ENCODE results near the gene ZSWIM8. TPM values are rescaled to one million over a fixed set of nuclear protein-coding genes. Genes with fewer than 3 reads are reported as not detected.

The ZSWIM8 gene
- total and polyA plus RNA-seq, 2 experiments from 2014 or later: 20.5 to 30.4 TPM

DNA sequence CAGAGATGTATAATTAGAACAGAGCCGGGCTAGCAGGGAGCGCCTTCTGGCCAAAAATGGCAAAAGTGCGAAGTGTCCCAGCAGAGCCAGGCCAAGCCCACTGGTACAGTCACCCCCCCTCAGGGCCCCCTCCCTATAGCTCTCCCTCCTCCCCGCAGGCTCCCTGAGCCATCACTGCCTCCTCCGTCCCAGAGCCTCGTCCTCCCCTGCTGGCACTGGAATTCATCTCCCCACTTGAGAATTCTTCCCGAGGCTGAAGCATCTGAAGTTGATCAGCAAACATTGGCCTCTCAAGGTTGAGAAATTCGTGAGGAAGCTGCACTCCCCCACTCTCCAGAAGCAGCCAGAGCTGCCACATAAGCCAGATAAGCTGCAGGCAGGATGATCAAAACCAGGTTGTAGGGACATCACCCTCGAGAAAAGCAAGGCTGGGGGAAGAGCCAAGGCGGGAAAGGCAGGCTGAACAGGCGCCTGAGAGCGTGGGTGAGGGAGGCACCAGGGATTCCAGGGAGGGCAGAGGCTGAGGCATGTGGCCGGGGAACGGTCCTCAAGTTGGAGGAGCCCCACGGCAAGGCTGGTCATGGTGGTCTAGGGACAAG lies 65.6 kb downstream of the ZSWIM8 start (continued):
- TF ChIP-seq, protein P1, sequence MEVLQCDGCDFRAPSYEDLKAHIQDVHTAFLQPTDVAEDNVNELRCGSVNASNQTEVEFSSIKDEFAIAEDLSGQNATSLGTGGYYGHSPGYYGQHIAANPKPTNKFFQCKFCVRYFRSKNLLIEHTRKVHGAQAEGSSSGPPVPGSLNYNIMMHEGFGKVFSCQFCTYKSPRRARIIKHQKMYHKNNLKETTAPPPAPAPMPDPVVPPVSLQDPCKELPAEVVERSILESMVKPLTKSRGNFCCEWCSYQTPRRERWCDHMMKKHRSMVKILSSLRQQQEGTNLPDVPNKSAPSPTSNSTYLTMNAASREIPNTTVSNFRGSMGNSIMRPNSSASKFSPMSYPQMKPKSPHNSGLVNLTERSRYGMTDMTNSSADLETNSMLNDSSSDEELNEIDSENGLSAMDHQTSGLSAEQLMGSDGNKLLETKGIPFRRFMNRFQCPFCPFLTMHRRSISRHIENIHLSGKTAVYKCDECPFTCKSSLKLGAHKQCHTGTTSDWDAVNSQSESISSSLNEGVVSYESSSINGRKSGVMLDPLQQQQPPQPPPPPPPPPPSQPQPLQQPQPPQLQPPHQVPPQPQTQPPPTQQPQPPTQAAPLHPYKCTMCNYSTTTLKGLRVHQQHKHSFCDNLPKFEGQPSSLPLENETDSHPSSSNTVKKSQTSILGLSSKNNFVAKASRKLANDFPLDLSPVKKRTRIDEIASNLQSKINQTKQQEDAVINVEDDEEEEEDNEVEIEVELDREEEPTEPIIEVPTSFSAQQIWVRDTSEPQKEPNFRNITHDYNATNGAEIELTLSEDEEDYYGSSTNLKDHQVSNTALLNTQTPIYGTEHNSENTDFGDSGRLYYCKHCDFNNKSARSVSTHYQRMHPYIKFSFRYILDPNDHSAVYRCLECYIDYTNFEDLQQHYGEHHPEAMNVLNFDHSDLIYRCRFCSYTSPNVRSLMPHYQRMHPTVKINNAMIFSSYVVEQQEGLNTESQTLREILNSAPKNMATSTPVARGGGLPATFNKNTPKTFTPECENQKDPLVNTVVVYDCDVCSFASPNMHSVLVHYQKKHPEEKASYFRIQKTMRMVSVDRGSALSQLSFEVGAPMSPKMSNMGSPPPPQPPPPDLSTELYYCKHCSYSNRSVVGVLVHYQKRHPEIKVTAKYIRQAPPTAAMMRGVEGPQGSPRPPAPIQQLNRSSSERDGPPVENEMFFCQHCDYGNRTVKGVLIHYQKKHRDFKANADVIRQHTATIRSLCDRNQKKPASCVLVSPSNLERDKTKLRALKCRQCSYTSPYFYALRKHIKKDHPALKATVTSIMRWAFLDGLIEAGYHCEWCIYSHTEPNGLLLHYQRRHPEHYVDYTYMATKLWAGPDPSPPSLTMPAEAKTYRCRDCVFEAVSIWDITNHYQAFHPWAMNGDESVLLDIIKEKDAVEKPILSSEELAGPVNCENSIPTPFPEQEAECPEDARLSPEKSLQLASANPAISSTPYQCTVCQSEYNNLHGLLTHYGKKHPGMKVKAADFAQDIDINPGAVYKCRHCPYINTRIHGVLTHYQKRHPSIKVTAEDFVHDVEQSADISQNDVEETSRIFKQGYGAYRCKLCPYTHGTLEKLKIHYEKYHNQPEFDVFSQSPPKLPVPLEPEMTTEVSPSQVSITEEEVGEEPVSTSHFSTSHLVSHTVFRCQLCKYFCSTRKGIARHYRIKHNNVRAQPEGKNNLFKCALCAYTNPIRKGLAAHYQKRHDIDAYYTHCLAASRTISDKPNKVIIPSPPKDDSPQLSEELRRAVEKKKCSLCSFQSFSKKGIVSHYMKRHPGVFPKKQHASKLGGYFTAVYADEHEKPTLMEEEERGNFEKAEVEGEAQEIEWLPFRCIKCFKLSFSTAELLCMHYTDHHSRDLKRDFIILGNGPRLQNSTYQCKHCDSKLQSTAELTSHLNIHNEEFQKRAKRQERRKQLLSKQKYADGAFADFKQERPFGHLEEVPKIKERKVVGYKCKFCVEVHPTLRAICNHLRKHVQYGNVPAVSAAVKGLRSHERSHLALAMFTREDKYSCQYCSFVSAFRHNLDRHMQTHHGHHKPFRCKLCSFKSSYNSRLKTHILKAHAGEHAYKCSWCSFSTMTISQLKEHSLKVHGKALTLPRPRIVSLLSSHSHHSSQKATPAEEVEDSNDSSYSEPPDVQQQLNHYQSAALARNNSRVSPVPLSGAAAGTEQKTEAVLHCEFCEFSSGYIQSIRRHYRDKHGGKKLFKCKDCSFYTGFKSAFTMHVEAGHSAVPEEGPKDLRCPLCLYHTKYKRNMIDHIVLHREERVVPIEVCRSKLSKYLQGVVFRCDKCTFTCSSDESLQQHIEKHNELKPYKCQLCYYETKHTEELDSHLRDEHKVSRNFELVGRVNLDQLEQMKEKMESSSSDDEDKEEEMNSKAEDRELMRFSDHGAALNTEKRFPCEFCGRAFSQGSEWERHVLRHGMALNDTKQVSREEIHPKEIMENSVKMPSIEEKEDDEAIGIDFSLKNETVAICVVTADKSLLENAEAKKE (CRISPR knock-in tag; IDR thresholded peaks at IDR 0.05): no peak
- TF ChIP-seq EZH2phosphoT487 (IDR thresholded peaks at IDR 0.05; ENCODE audit: unreplicated experiment) (no peak), EZH2 (IDR thresholded peaks at IDR 0.05; ENCODE audit: low read depth, unreplicated experiment) (no peak), CTCF (conservative IDR thresholded peaks at IDR 0.05; ENCODE audit: low read depth in 2 of 2) (no peak), NANOG (IDR thresholded peaks at IDR 0.05; ENCODE audit: borderline replicate concordance) (no peak), ETS1 (IDR thresholded peaks at IDR 0.05) (no peak), JUNB (IDR thresholded peaks at IDR 0.05; ENCODE audit: unreplicated experiment) (no peak)

Small RNA genes within 50 kb of the gene (small RNA-seq; reads per million reads assigned to genes)
- gene AC022400.4 (ENCODE audit: low replicate concordance) (not detected), gene AC022400.9 (ENCODE audit: low replicate concordance) (not detected), gene ZSWIM8-AS1 (ENCODE audit: low replicate concordance) (not detected)

Other genes with a start within 250 kb of the ZSWIM8 start
- gene USP54, start 194.3 kb upstream of the ZSWIM8 start, total RNA-seq (2014; rRNA removed; shearing (Covaris generic)): 27.4 and 29.2 TPM in 2 replicates
- gene USP54, start 194.3 kb upstream of the ZSWIM8 start, polyA plus RNA-seq (2016; fragmentation: Nextera tagmentation; extraction: Ambion mirVana): 12.8 and 15.1 TPM in 2 replicates
- gene MYOZ1, start 144.1 kb upstream of the ZSWIM8 start, total RNA-seq (2014; rRNA removed; shearing (Covaris generic)): 2.4 and 3.2 TPM in 2 replicates
- 1.9 and 2.7 TPM in 2 replicates for gene MYOZ1, start 144.1 kb upstream of the ZSWIM8 start, polyA plus RNA-seq (2016; fragmentation: Nextera tagmentation; extraction: Ambion mirVana)
- gene SYNPO2L, start 129.6 kb upstream of the ZSWIM8 start, total RNA-seq (2014; rRNA removed; shearing (Covaris generic)): 0.08 TPM in 1 of 2 replicates, not detected in the other
- gene SYNPO2L, start 129.6 kb upstream of the ZSWIM8 start, polyA plus RNA-seq (2016; fragmentation: Nextera tagmentation; extraction: Ambion mirVana): 0.16 and 0.57 TPM in 2 replicates
- gene AGAP5, start 87.5 kb upstream of the ZSWIM8 start, total RNA-seq (2014; rRNA removed; shearing (Covaris generic)): 5.3 and 6.7 TPM in 2 replicates
- gene AGAP5, start 87.5 kb upstream of the ZSWIM8 start, polyA plus RNA-seq (2016; fragmentation: Nextera tagmentation; extraction: Ambion mirVana): 4.3 and 5.0 TPM in 2 replicates
- gene SEC24C, start 41.2 kb upstream of the ZSWIM8 start, total RNA-seq (2014; rRNA removed; shearing (Covaris generic)): 64.2 and 72.9 TPM in 2 replicates
- 16.9 and 17.0 TPM in 2 replicates for gene SEC24C, start 41.2 kb upstream of the ZSWIM8 start, polyA plus RNA-seq (2016; fragmentation: Nextera tagmentation; extraction: Ambion mirVana)
- gene CHCHD1, start 3.6 kb upstream of the ZSWIM8 start, total RNA-seq (2014; rRNA removed; shearing (Covaris generic)): 40.6 and 41.1 TPM in 2 replicates
- 187 and 196 TPM in 2 replicates for gene CHCHD1, start 3.6 kb upstream of the ZSWIM8 start, polyA plus RNA-seq (2016; fragmentation: Nextera tagmentation; extraction: Ambion mirVana)
- gene NDST2, start 26.0 kb downstream of the ZSWIM8 start, total RNA-seq (2014; rRNA removed; shearing (Covaris generic)): 15.3 and 21.1 TPM in 2 replicates
- gene NDST2, start 26.0 kb downstream of the ZSWIM8 start, polyA plus RNA-seq (2016; fragmentation: Nextera tagmentation; extraction: Ambion mirVana): 7.4 and 9.4 TPM in 2 replicates
- gene CAMK2G, start 88.9 kb downstream of the ZSWIM8 start, total RNA-seq (2014; rRNA removed; shearing (Covaris generic)): 32.8 and 34.1 TPM in 2 replicates
- gene CAMK2G, start 88.9 kb downstream of the ZSWIM8 start, polyA plus RNA-seq (2016; fragmentation: Nextera tagmentation; extraction: Ambion mirVana): 30.1 and 30.6 TPM in 2 replicates
- 13.3 and 14.5 TPM in 2 replicates for gene PLAU, start 125.5 kb downstream of the ZSWIM8 start, total RNA-seq (2014; rRNA removed; shearing (Covaris generic))
- gene PLAU, start 125.5 kb downstream of the ZSWIM8 start, polyA plus RNA-seq (2016; fragmentation: Nextera tagmentation; extraction: Ambion mirVana): 17.5 and 18.0 TPM in 2 replicates
- 234 and 254 TPM in 2 replicates for gene VCL, start 212.5 kb downstream of the ZSWIM8 start, total RNA-seq (2014; rRNA removed; shearing (Covaris generic))
- gene VCL, start 212.5 kb downstream of the ZSWIM8 start, polyA plus RNA-seq (2016; fragmentation: Nextera tagmentation; extraction: Ambion mirVana): 58.0 and 60.7 TPM in 2 replicates

Measured in GM23338 (cell line).